ENCODE measurements around the gene DNAAF3. TPM values are rescaled to one million over a fixed set of nuclear protein-coding genes. Genes with fewer than 3 reads are reported as not detected.

The DNAAF3 gene
- total RNA-seq, 1 experiment from 2014 or later = 4.9 TPM

DNA sequence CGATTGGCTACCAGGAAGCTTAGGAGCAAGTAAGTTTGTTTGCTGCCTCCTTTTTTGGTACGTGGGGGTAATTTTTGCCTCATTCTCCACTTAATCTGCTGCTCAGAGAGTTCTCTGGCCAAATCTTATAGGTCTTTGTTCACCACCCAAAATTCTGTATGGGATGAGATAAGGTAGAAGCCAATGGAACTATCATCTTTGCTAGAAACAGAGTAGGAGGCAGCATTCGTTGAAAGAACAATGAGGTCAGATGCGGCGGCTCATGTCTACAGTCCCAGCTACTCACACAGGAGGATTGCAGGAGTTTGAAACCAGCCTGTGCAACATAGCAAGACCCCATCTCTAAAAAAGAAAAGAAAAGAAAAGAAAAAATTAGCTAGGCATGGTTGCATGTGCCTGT, 5.0 kb upstream of the DNAAF3 start:
- no TSS peak for BruUV-seq (replicated peaks)
- Mint-ChIP-seq H3K36me3 (ENCODE audit: insufficient read depth, unreplicated experiment) (peaks cover 7% of the 10 kb centered on the region), H3K4me1 (ENCODE audit: insufficient read depth, unreplicated experiment) (peaks cover 18% of the 10 kb centered on the region), H3K27me3 (ENCODE audit: insufficient read depth, unreplicated experiment) (no peaks in the 10 kb centered on the region), H3K4me3 (ENCODE audit: unreplicated experiment) (peak overlapping the region; percentile 15), H3K27ac (ENCODE audit: low read depth, unreplicated experiment) (no peak overlapping the region), H3K9me3 (ENCODE audit: unreplicated experiment) (no peaks in the 10 kb centered on the region)
- ChIA-PET POLR2A (no interaction called here), CTCF (interaction anchor here (0.6 to 0.7 kb wide), 3 partner anchors 20 to 533 kb away, joined by 3 to 5 read pairs (median 3); no protein-coding TSS in a partner anchor)
- TF ChIP-seq, protein P1, sequence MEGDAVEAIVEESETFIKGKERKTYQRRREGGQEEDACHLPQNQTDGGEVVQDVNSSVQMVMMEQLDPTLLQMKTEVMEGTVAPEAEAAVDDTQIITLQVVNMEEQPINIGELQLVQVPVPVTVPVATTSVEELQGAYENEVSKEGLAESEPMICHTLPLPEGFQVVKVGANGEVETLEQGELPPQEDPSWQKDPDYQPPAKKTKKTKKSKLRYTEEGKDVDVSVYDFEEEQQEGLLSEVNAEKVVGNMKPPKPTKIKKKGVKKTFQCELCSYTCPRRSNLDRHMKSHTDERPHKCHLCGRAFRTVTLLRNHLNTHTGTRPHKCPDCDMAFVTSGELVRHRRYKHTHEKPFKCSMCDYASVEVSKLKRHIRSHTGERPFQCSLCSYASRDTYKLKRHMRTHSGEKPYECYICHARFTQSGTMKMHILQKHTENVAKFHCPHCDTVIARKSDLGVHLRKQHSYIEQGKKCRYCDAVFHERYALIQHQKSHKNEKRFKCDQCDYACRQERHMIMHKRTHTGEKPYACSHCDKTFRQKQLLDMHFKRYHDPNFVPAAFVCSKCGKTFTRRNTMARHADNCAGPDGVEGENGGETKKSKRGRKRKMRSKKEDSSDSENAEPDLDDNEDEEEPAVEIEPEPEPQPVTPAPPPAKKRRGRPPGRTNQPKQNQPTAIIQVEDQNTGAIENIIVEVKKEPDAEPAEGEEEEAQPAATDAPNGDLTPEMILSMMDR (IDR thresholded peaks at IDR 0.05; ENCODE audit: unreplicated experiment) = no peak
- intact Hi-C loops (cut with micrococcal nuclease) = no loop called here
- no peak for DNase-seq (ENCODE audit: unreplicated experiment)

DNA sequence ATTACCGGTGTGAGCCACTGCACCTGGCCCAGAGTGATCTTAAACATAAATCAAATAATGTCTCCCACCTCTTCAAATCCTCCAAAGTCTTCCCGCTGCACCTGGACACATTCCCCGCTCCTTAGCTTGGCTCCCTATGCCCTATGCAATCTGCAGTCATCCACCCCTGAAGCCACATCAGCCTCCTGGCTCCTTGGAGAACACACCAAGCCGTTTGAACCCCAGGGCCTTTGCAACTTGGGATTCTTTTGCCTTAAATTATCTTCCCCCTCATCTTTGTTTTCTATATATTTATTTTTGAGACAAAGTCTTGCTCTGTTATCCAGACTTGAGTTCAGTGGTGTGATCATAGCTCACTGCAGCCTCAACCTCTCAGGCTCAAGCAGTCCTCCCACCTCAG, 2.7 kb upstream of the DNAAF3 start:
- Mint-ChIP-seq H3K4me1 (ENCODE audit: insufficient read depth, unreplicated experiment) (peaks cover 20% of the 10 kb centered on the region), H3K36me3 (ENCODE audit: insufficient read depth, unreplicated experiment) (peaks cover 7% of the 10 kb centered on the region), H3K4me3 (ENCODE audit: unreplicated experiment) (no peak overlapping the region), H3K27me3 (ENCODE audit: insufficient read depth, unreplicated experiment) (no peaks in the 10 kb centered on the region), H3K27ac (ENCODE audit: low read depth, unreplicated experiment) (no peak overlapping the region), H3K9me3 (ENCODE audit: unreplicated experiment) (no peaks in the 10 kb centered on the region)
- TF ChIP-seq, protein P1 (IDR thresholded peaks at IDR 0.05; ENCODE audit: unreplicated experiment) = no peak
- POLR2A ChIA-PET = interaction anchor here (1.1 to 2.7 kb wide), 2 partner anchors 10 to 238 kb away, joined by 3 to 7 read pairs; partner anchors contain the start of gene UBE2S
- intact Hi-C loops (cut with micrococcal nuclease) = loop anchor here (5.0 kb wide), 1 partner anchor 88 kb away; the partner anchor contains the start of gene PPP6R1
- BruUV-seq (replicated peaks) = no TSS peak
- no peak for DNase-seq (ENCODE audit: unreplicated experiment)
- CTCF ChIA-PET = interaction anchor here (0.7 to 2.2 kb wide), 2 partner anchors 9 to 77 kb away, joined by 3 to 5 read pairs; no protein-coding TSS in a partner anchor

DNA sequence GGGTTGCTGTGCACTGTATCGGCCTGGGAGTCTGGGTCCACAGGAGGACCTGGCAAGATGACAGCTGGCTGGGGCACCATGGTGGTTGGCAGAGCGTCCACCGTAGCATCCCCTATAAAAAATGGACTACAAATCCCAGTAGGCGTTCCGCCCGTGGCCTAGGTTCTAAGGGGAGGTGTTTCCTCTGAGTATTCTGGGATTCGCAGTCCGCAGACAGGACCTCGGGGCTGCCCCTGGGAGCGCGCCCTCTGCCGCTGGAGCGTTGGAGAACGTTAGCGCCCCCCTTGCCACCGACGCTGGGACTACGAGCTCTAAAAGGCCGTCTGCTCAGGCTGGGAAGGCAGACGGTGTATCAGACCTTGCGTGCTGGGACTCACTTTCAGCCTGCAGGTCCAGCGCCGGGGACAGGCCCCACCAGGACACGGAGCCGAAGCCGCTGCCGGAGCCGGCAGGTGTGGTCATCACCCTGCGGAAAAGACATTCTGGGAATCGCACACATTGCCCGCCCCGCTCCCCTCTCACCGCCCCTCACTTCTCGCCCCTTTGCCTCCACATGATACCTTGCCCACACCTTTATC, 372 bp downstream of the DNAAF3 start:
- DNase-seq (ENCODE audit: unreplicated experiment) = peak; percentile 74
- H3K9me3 Mint-ChIP-seq (ENCODE audit: unreplicated experiment) = no peaks in the 10 kb centered on the region
- POLR2A ChIA-PET = interaction anchor here (0.5 to 3.3 kb wide), 12 partner anchors 17 to 241 kb away, joined by 3 to 21 read pairs (median 5); partner anchors contain the start of genes HSPBP1, KMT5C, PPP1R12C and PPP6R1
- CTCF ChIA-PET = interaction anchor here (0.6 to 2.0 kb wide), 15 partner anchors 15 to 471 kb away, joined by 3 to 7 read pairs (median 4); partner anchors contain the start of genes PPP6R1 and TMEM238
- peaks cover 10% of the 10 kb centered on the region for H3K4me1 Mint-ChIP-seq (ENCODE audit: insufficient read depth, unreplicated experiment)
- intact Hi-C loops (cut with micrococcal nuclease) = loop anchor here (1.0 to 5.0 kb wide), 4 partner anchors 19 to 91 kb away; partner anchors contain the start of gene PPP6R1
- peak overlapping the region; percentile 93 for H3K27ac Mint-ChIP-seq (ENCODE audit: low read depth, unreplicated experiment)
- TF ChIP-seq, protein P1 (IDR thresholded peaks at IDR 0.05; ENCODE audit: unreplicated experiment) = peak; percentile 50
- no TSS peak for BruUV-seq (replicated peaks)
- no peaks in the 10 kb centered on the region for H3K27me3 Mint-ChIP-seq (ENCODE audit: insufficient read depth, unreplicated experiment)
- H3K36me3 Mint-ChIP-seq (ENCODE audit: insufficient read depth, unreplicated experiment) = no peaks in the 10 kb centered on the region
- H3K4me3 Mint-ChIP-seq (ENCODE audit: unreplicated experiment) = peak overlapping the region; percentile 84

DNA sequence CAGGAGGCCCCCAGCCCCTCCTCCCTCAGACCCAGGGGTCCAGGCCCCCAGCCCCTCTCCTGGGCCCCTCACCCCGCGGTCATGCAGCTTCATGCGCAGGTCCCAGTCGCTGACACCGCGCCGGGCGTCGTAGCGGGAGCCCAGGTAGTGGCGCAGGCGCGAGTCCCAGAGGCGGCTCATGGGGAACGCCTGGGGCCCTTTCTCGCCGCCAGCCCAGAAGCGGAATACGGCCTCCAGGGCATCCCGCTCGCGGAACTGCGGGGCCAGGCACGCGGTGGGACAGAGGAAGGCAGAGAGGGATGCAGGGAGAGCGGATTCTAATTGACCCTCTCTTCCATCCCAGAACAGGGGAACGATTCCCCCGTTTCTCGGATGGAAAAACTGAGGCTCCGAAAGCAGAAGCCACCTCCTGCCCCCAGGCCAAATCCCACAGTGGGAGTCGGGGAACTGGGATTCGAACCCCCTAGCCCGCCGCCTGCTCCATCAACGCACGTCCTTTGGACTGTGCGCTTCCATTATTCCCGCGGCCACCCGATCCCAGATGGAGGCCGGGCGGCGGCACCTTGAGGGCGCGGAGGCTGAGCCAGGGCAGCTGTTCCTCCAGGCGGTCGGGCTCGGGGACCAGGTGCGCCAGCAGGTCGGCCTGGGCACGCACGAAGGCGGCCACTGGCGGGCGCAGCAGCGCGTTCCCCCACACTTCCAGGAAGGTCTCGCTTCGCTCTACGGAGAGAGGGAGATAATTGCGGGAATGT, 4.7 kb downstream of the DNAAF3 start:
- CTCF ChIA-PET = interaction anchor here (0.6 to 2.7 kb wide), 3 partner anchors 15 to 472 kb away, joined by 3 to 21 read pairs (median 6); no protein-coding TSS in a partner anchor
- Mint-ChIP-seq H3K27me3 (ENCODE audit: insufficient read depth, unreplicated experiment) (no peaks in the 10 kb centered on the region), H3K36me3 (ENCODE audit: insufficient read depth, unreplicated experiment) (no peaks in the 10 kb centered on the region), H3K4me3 (ENCODE audit: unreplicated experiment) (no peak overlapping the region), H3K9me3 (ENCODE audit: unreplicated experiment) (no peaks in the 10 kb centered on the region), H3K27ac (ENCODE audit: low read depth, unreplicated experiment) (no peak overlapping the region), H3K4me1 (ENCODE audit: insufficient read depth, unreplicated experiment) (peaks cover 31% of the 10 kb centered on the region)
- no peak for DNase-seq (ENCODE audit: unreplicated experiment)
- TF ChIP-seq, protein P1 (IDR thresholded peaks at IDR 0.05; ENCODE audit: unreplicated experiment) = no peak
- POLR2A ChIA-PET = interaction anchor here (0.7 kb wide), 1 partner anchor 388 kb away, joined by 3 read pairs; no protein-coding TSS in a partner anchor
- BruUV-seq (replicated peaks) = no TSS peak
- intact Hi-C loops (cut with micrococcal nuclease) = no loop called here

Measured in MCF 10A (cell line).